Measurements from ENCODE around the gene PLA2G2D.

The PLA2G2D gene

DNA sequence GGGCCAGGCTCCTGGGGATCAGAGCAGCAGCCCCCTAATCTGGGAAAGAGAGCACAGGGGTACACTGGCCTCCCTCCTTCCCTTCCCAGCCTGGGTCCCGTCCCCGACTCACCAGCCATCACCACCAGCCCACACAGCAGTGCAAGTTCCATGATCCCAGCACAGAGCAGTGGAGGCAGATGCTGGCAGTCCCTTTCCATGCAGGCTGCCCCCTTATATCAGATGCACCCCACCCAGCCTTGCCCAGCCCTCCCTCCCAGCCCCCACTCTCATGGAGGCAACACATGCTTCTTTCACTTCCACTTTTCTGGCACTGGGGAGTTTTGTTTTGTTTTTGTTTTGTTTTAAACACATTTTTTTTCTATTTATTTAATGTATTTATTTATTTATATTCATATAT lies at the start of gene PLA2G2D:
PLA2G2D (minus strand) TSS at position 190 of the 400 bp plus-strand sequence; CDS start at position 152, 38 bp downstream.
- DNase-seq, result no peak

GRCh38 chr1:20168564-20169491 lies 49.5 kb upstream of the PLA2G2D start:
- no peak for DNase-seq

- DNase-seq, result no peak
These were observed 47.8 kb upstream of the PLA2G2D start for GRCh38 chr1:20167126-20167525.

DNA sequence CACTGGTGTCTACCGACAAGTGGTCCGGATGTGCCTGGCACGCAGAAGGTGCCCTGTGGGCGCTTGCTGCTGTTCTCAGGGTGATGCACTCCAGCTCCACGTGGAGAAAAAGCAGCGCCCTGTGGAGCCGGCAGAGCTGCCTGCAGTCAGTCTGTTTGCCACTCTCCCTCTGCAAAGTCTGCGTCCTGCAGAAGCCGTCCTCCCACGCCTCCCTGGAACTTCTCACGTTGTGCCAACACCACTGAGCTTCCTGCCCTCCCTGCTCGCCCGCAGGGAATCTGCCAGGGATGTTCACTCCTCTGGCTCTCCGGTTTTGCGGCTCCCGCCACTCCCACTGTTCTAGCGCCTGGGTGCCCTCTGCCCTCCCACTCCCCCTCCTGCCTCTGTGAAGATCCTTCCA lies 46.7 kb upstream of the PLA2G2D start:
- no peak for DNase-seq

- no peak for DNase-seq
These were observed 46.2 kb upstream of the PLA2G2D start for GRCh38 chr1:20165522-20165951.

DNA sequence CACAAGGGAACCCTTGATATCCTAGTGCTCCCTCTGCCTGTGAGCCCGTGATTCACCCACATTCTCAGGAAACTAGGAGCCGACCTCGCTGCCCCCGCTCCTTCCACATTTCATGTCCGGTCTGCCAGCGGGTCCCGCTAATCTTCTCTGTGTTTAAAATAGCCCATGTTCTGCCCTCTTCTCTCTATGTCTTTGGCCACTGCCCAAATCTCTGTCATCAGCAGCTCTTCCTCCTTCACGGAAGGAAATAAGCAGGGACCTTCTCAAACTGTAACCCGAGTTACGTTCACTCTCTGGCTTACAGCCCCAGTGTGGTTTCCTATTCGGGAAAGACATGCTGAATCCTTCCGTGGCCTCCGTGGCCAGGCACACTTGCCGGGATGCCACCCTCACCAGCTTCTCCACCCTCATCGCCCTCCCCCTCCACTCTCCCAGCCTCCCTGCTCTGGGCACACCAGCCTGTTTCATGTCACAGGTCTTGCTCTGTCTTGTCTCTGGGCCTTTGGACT lies 45.4 kb upstream of the PLA2G2D start:
- no peak for DNase-seq

DNA sequence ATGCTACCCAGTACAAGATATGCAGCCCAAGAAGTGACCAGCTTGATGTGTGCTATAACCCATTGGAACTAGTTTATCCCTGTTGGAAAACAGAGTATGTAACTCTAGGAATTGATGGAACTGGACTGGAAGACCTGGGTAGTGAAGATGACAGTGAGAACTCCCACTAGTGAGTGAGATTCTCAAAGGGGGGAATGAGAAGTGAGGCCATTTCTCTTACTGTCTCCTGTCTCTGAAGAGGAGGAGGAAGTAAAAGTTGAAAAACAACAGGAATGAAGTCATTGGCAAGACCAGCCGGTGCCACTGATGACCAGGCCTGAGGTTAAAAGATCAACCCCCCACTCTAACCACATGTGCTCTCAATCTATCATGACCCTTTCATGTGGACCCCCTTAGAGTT lies 40.7 kb upstream of the PLA2G2D start:
- no peak for DNase-seq

- DNase-seq, result no peak
These were observed 39.2 kb upstream of the PLA2G2D start for GRCh38 chr1:20158358-20159070.

GRCh38 chr1:20154301-20154831 lies 35.0 kb upstream of the PLA2G2D start:
- no peak for DNase-seq

DNA sequence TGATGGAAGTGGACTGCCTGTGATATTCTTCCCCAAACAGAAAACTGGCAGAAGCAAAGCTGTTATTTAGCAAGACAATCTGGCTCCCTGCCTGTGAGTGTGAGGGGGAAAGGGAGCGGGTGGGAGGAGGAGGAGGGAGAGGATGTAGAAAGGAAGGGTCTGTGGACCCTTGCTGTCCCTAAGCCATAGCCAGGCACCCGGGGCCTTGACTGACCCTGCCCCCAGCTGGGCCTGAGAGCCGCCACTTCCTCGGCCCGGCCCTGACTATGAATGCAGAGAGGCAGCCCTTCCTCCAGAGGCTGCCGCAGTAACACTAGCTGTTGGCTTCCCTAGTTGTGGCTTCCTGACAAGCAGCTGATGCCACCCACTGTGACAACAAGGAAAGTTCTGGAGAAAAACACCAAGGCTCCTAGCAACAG lies 33.7 kb upstream of the PLA2G2D start:
- DNase-seq, result no peak

- DNase-seq, result no peak
These were observed 33.2 kb upstream of the PLA2G2D start for GRCh38 chr1:20152599-20152930.

- peak; percentile 62 for DNase-seq
These were observed 32.7 kb upstream of the PLA2G2D start for GRCh38 chr1:20151906-20152598.

DNA sequence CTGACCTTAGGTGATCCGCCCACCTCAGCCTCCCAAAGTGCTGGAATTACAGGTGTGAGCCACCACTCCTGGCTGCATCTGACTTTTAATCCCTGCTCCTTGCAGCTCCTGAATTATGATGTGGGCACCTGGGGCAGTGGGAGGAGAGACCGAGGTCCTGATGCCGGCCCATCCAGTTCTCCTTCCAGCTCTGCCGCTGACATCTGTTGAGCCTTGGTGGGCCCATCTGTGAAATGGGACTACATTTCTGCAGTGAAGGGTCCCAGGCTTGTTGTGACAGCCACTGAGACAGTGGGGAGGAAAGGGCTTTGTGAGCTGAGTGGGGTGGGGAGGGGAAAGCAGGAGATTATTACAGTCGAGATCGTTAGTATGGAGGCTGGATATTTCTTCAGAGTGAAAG lies 31.6 kb upstream of the PLA2G2D start:
- DNase-seq, result no peak

- no peak for DNase-seq
These were observed 31.0 kb upstream of the PLA2G2D start for GRCh38 chr1:20150326-20150705.

DNA sequence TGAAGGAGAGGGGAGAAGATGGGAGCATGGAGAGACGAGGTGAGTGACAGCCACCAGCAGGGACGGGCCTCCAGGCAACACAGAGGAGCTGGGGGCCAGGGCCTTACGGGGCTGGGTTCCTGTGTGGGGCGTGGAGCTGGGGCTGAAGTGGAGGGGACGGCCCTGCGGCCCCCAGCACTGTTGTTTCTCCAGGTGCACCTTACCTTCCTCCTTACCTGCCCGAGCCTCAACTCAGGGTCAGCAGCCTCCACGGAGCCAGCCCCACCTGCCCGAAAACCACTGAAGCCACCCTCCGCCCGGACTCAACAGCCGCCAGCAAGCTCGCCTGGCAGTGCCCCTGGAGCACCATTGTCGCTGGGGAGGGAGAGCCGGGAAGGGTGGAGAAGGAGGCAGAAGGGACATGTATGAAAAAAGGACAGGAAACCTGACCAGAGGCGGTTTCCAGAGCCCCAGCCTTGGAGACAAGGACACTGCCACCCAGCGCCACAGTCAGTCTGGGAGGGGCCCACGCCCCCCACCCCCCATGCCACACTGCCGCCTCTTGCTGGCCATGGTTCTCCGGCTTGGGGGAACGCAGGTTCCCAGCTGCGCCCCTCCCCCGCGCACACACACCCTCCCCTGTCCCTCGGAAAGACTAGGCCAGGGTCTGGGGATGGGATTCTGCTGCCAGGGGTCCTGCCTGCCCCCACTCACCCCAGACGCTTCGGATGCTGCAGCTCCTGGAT lies 30.4 kb upstream of the PLA2G2D start:
- DNase-seq, result no peak

- DNase-seq, result no peak
These were observed 29.5 kb upstream of the PLA2G2D start for GRCh38 chr1:20148571-20149500.

DNA sequence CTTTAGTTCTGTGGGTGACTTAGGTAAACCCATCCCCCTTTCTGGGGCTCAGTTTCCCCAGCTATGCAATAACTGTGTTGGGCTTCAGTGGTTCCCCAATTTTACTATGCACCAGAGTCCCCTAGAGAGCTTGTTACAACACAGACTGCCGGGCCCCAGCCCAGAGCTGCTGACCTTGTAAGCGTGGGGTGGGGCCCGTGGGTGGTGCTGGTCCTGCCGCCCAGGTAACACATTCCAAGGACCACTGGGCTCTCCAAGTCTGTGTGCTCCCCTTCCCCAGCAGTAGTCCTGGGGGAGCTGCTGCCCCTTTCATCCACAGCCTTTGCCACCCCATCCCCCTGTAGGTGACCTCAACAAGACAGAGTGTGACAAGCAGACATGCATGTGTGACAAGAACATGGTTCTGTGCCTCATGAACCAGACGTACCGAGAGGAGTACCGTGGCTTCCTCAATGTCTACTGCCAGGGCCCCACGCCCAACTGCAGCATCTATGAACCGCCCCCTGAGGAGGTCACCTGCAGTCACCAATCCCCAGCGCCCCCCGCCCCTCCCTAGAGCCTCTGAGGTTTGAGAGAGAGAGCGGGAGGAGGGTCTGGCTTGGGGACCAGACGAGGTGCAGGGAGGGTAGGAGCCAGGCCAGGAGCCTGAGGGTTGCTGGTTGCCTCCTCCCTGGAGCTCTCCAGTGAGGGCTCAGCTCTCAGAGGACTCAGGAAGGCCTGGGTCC lies 28.7 kb upstream of the PLA2G2D start:
- no peak for DNase-seq

- no peak for DNase-seq
These were observed 24.6 kb upstream of the PLA2G2D start for GRCh38 chr1:20143734-20144565.

GRCh38 chr1:20143318-20143717 lies 24.0 kb upstream of the PLA2G2D start:
- no peak for DNase-seq

Measured in NCI-H1694 (cell line).